Hematopoietic multipotent progenitor cell (in vitro differentiated cells): ENCODE data around the gene GAREM1. TPM values are rescaled to one million over a fixed set of nuclear protein-coding genes. Genes with fewer than 3 reads are reported as not detected.
A peak's percentile ranks its signal among the peaks of the same experiment; 100 is the strongest.
"Not testable (repeated sequence)": the region's sequence is repeated elsewhere in the genome, so short reads cannot be mapped to it uniquely, and the experiment has no call there.

Experiments
- DNase-seq, 3 donors: peaks; one replicate each; pipeline ENCODE4 v3.0.0-alpha.2; 2011 to 2015; ENCODE audit warnings: low read depth in 2 of 3, low spot score in 2 of 3
- total RNA-seq: library from RNA; depleted of rRNA; stranded (reverse); fragments of >200 nt; gene quantifications from one replicate; pipeline ENCODE4 v1.2.3, GENCODE V29; 2012

Gene GAREM1
- total RNA-seq, result under 0.01 TPM

- DNase-seq, result peak; percentile 52 to 95 (median 93)
These were observed at the start of gene GAREM1 for GRCh38 chr18:32470714-32471633. Gene GAREM1, minus strand, starts transcription at chr18:32470882. Its CDS starts 454 bp downstream, at chr18:32470428.

DNA sequence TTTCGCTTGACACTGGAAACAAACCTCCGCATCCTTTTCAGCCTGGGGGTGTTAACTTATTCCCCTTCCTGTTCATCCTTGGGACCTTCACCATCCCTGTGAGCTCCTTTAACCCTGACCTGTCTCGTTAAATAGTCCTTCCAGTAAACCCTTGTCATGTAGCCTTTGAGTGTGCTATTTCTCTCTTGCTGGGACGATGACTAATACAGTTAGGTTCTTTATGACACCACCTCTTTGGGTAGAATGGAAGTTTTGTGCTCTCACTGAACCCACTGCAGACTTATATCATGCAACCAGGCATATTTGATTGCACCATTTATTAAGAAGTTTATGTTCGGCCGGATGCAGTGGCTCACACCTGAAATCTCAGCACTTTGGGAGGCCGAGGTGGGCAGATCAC lies 40.5 kb upstream of the GAREM1 start:
- no peak for DNase-seq

GRCh38 chr18:32509111-32509510 lies 38.4 kb upstream of the GAREM1 start:
- no peak for DNase-seq

DNA sequence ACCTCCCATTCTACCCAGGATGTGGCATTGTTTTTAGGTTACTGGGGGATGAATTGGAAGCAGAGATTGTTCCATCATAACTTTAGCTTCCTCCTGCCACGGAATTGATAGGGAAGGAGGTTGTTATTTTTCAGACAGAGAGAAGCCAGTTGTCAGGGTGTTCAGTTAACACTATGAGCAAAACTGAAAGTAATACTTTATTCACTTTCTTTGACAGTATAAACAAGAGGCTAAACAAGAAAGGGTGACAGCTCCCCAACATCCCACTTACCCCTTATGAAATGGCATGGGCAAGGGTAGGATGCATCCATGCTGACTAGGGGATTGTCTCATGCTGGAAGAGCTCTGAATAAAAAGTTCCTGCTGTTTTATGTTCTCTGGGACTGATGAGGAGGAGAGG lies 36.4 kb upstream of the GAREM1 start:
- no peak for DNase-seq

GRCh38 chr18:32502014-32502413 lies 31.3 kb upstream of the GAREM1 start:
- DNase-seq, result no peak

DNA sequence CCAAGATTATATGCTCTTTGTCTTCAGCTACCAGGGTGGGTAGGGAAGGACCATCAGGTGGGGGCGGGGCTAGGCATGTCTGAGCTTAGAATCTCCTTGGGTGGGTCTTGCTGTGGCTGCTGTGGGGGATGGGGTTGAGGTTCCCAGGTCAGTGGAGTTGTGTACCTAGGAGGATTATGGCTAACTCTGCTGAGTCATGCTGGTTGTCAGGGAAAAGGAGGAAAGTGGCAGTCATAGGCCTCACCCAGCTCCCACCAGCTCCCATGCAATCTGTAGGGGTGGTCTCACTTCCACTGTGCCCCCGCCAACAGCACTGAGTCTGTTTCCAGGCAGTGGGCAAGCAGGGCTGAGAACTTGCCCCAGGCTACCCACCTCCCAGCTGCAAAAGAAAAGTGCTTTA lies 30.6 kb upstream of the GAREM1 start:
- not testable (repeated sequence) for DNase-seq

DNA sequence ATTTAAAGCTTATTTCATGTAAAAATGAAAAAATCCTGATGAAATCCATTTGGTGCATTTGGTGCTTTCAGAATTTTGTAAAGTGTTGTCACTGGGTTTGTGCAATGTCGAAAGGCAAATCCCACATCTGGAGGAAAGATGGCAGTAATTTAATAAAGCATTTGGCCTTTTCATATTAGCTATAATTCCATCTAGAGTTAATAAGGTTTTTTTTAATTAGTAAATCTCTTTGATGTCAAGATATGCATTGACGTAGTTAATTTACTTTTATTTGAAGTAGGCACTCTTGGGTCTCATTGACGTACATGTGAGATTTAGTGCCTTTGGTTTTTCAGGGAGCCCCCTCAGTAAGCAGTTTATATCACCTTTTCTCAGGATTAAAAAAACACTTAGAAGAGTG lies 12.3 kb upstream of the GAREM1 start:
- no peak for DNase-seq

GRCh38 chr18:32482117-32482516 lies 11.4 kb upstream of the GAREM1 start:
- DNase-seq, result no peak

DNA sequence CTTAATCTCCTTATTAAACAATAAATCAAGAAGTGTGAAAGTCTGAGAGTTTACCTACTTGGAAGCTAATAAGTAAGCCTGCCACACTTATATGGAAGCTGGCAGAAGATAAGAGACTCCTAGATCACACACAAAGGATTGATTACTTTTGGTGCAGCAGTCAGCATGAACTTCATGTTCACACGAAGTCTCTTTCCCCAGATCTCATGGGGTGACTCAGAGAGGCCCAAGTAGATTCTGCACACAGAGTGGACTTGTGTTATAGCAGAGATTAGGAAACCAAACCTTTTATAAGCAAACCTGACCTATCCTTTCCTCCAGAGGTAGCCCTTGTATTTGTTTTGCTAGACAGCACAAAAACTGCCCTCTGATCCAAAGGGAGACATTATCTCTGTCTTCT lies 9.9 kb upstream of the GAREM1 start:
- DNase-seq, result no peak

- DNase-seq, result no peak
These were observed 8.1 kb upstream of the GAREM1 start for GRCh38 chr18:32478807-32479206.

DNA sequence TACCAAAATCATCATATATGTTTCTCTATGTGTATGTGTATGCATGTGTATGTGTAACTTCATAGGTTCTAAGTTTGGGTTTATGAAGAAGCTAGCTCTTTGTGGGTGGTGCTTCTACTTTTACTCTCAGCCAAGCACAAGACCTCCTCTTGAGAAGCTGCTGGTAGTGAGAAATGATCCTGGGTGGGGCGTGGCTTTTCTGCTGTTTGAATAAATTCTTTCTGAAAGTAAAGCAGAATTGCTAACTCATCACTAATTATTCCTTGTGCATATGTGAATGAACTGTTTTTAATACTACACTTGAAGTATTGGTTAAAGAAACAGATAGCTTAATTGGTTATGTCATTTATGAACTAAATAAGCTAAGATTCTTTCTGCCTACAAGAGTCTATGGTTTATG lies 7.6 kb upstream of the GAREM1 start:
- DNase-seq, result no peak

DNA sequence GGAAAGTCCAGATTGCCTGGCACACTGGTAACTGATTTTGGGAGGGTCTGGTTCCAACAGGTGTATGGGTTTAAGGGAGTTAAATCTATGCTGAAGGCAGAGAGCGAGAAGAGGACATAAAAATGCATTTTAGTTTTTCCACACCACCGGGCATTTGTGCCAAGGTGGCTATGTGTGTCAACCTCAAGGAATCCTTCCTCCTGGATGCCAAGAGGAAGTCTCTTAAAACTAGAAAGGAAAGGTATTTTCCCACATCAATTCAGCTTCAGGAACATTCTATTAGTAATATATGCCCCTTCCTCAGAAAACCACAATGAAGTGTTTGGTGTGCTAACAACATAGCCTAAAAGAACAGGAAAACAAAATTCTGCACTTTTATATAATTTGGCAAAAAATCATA lies 5.4 kb upstream of the GAREM1 start:
- no peak for DNase-seq

DNA sequence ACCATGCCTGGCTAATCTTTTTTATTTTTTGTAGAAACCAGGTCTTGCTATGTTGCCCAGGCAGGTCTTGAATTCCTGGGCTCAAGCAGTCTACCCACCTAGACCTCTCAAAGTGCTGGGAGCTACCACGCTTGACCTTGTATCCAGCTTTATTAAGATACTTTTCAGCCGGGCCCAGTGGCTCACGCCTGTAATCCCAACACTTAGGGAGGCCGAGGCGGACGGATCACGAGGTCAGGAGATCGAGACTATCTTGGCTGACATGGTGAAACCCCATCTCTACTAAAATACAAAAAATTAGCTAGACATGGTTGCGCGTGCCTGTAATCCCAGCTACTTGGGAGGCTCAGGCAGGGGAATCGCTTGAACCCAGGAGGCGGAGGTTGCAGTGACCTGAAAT lies 4.4 kb upstream of the GAREM1 start:
- DNase-seq, result not testable (repeated sequence)

DNA sequence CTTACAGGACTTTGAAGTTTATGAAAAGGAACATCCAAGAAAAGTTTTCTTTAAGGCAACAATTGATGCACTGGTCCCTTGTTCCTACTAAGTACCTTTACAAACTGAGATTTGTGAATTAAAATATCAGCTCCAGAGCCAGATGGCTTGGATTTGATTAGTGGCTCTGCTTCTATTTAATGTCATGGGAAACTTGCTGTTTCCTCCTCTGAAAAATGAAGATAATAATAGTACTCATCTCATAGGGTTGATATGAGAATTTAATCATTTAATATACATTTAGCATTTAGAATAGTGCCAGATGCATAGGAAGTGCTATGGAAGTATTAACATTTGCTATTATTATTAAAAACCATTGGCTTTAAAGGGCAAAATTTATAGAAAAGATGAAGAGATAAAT lies 2.6 kb upstream of the GAREM1 start:
- no peak for DNase-seq

GRCh38 chr18:32472841-32473240 lies 2.2 kb upstream of the GAREM1 start:
- no peak for DNase-seq

GRCh38 chr18:32470460-32470713 lies 295 bp downstream of the GAREM1 start:
- no peak for DNase-seq

GRCh38 chr18:32469691-32470459 lies 807 bp downstream of the GAREM1 start:
- peak in 2 of 3 donors; percentile 10 to 21 for DNase-seq

DNA sequence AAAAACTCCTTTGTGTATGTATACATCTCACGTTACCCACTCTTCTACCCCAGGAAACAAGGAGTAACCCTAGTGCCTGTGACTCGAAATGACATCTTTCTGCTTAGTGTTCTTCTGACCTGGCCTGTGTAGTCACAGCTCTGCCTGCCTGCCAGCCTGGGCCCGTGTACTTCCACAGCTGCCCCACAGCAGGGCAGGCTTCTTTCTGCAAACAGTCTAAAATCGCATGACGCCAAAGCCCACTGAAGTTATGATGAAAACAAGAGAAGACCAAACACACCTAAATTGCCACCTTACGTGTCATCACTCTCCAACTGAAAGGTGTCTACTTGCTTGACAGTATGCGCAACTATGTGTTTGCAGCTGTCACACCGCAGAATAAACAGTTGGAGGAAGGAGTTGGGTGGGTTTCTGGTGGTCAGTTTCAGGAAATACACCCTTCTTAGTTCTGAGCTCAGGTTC lies 1.5 kb downstream of the GAREM1 start:
- peak in 2 of 3 donors; percentile 38 to 43 for DNase-seq

- no peak for DNase-seq
These were observed 2.4 kb downstream of the GAREM1 start for GRCh38 chr18:32468147-32468845.

GRCh38 chr18:32461709-32462272 lies 8.9 kb downstream of the GAREM1 start:
- DNase-seq, result no peak

DNA sequence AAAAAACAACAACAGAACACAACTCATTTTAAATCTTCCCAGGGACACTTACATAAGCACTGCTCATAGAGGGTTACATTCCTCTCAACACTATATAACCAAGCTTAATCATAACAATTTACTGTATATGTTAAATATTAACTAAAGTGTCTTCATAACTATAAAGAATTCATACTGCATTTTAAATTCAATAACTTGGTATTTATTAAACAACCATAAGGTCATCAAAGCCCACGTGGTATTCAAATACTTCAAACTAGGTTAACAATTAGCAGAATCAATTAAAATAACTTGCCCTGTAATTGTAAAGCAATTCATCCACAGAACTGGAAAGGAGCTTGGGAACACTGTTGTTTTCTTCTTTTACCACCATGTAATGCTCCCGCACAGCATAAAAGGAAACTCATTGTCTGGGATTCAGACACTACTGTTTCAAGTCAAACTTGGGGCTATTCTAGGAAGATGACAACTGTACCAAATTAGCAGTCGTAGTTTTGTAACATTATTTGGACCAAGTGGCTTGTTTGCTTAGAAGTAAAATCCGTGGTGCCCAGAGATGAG lies 10.4 kb downstream of the GAREM1 start:
- DNase-seq, result no peak
